HepG2 (cell line): Measurements from ENCODE around the gene TRIM72. TPM values are rescaled to one million over a fixed set of nuclear protein-coding genes. Genes with fewer than 3 reads are reported as not detected.

Source experiments
- NFIC ChIP-seq: IDR thresholded peaks from 2 replicates; pipeline ENCODE4 v1.6.1; 2012; ENCODE audit warnings: mild to moderate bottlenecking, low read length, inconsistent platforms
- RBM39 ChIP-seq: fragments of 200-400 bp; formaldehyde crosslinking; IDR thresholded peaks from one replicate; pipeline ENCODE4 v1.6.1; 2018; ENCODE audit warnings: antibody characterized with exemption, mild to moderate bottlenecking, low read depth, low read length; ENCODE audit not compliant: poor library complexity, severe bottlenecking
- U2AF1 ChIP-seq: fragments of 200-400 bp; formaldehyde crosslinking; optimal IDR thresholded peaks from 2 replicates; pipeline ENCODE3; 2017; ENCODE audit warnings: mild to moderate bottlenecking, low read depth, low read length
- ZNF124 ChIP-seq: sonication (generic); formaldehyde crosslinking; IDR thresholded peaks from 2 replicates; pipeline ENCODE4 v1.4.0; 2020; ENCODE audit warnings: missing genetic modification reagents
- ZNF329 ChIP-seq: sonication (generic); formaldehyde crosslinking; IDR thresholded peaks from 2 replicates; pipeline ENCODE4 v1.9.0; 2021; ENCODE audit warnings: low read depth, mild to moderate bottlenecking, missing genetic modification reagents
- ZNF468 ChIP-seq: sonication (generic); formaldehyde crosslinking; IDR thresholded peaks from 2 replicates; pipeline ENCODE4 v1.8.0; 2022; ENCODE audit warnings: mild to moderate bottlenecking, moderate library complexity, missing genetic modification reagents
- ZNF629 ChIP-seq: sonication (generic); formaldehyde crosslinking; conservative IDR thresholded peaks from 2 replicates; pipeline ENCODE4 v1.5.0; 2020; ENCODE audit warnings: missing genetic modification reagents
- ZNF792 ChIP-seq: IDR thresholded peaks from 2 replicates; pipeline ENCODE4 v1.6.1; 2016
- polyA plus RNA-seq, 8 experiments: library from polyadenylated mRNA; depleted of rRNA in 3 of 8; stranded (reverse) in 7 of 8; unstranded in 1 of 8; fragments of >200 nt; fragmentation: Illumina TruSeq in 4 of 8; extraction: Trizol in 4 of 8; gene quantifications; 2 replicates each; pipeline versions ENCODE4 v1.2.1 to v1.2.3, GENCODE V29; 2011 to 2016; ENCODE audit warnings: low read depth in 4 of 8, missing spikeins in 1 of 8, mixed read lengths in 1 of 8; ENCODE audit not compliant: insufficient read depth in 1 of 8
- total RNA-seq, 5 experiments: library from RNA; depleted of rRNA; stranded (reverse); fragments of >200 nt; fragmentation: Illumina TruSeq; extraction: Trizol; gene quantifications; 2 replicates each; pipeline ENCODE4 v1.2.3, GENCODE V29; 2016; ENCODE audit warnings: low read depth in 1 of 5
- TF ChIP-seq, protein P1 (sequence below), 2 experiments: IDR thresholded peaks; 2 replicates each; pipeline ENCODE4 v1.6.1; 2011 to 2012; ENCODE audit warnings: low read length in 2 of 2, borderline replicate concordance in 1 of 2, low read depth in 1 of 2, mild to moderate bottlenecking in 1 of 2, moderate library complexity in 1 of 2
- TF ChIP-seq, protein P2 (sequence below): sonication (generic); formaldehyde crosslinking; IDR thresholded peaks from 2 replicates; pipeline ENCODE4 v1.4.0; 2020; ENCODE audit warnings: missing genetic modification reagents, mild to moderate bottlenecking, borderline replicate concordance
- TF ChIP-seq, protein P3 (sequence below): sonication (generic); formaldehyde crosslinking; IDR thresholded peaks from 2 replicates; pipeline ENCODE4 v1.4.0; 2020; ENCODE audit warnings: missing genetic modification reagents
- TF ChIP-seq, protein P4 (sequence below): sonication (generic); formaldehyde crosslinking; IDR thresholded peaks from 2 replicates; pipeline ENCODE4 v1.4.0; 2020; ENCODE audit warnings: missing genetic modification reagents
- TF ChIP-seq, protein P5 (sequence below): sonication (generic); formaldehyde crosslinking; IDR thresholded peaks from 2 replicates; pipeline ENCODE4 v1.4.0; 2020; ENCODE audit warnings: mild to moderate bottlenecking, missing genetic modification reagents, borderline replicate concordance

TRIM72 gene
- total and polyA plus RNA-seq, 2 of the 13 experiments (the other 11 are each of a cell fraction or from before 2014, with no cell fraction given): not detected

DNA sequence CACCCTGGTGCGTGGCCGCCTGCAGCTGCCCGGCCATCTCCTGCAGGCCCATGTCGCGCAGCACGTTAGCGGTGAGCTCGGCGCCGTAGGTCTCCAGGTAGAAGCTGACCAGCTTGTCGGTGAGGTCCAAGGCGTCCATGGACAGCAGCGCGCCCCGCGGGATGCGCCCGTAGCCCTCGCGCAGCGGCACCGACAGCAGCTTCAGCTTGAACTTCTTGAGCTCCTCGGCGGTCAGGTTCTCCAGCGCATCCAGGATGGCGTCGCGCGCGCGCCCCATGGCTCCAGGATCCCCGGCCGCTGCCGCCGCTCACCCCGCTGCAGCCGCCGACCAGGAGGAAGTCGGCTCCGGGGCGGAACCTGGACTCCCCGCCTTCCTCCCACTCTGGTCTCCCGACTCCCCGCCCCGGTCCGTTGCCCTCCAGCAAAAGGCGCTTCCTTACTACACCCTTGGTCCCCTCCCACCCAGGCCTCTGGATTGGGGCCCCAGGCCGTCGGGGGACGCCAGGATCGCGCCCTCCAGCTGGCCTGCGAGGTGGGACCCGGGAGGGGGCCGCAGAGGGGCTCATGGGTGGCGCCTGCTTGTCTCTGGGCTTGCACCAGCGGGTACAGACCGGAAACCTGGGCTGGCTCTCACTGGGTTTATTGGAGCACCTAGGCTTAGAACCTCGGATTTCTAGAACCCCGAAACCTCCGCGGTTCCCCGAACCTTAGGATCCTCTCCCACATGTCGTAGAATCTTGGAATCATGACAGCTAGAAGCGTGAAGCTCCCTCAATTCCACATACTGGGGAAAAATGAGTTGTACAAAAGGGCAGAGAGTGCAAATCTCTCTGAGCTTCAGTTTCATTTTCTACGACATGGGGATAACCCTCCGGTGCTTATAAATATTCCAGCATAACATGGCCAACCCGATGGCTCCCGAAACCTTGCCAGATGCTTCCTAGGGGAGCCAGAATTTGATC is 11.2 kb upstream of the TRIM72 start, which contains the start of gene PYCARD (continued):
- TF ChIP-seq, protein P1, sequence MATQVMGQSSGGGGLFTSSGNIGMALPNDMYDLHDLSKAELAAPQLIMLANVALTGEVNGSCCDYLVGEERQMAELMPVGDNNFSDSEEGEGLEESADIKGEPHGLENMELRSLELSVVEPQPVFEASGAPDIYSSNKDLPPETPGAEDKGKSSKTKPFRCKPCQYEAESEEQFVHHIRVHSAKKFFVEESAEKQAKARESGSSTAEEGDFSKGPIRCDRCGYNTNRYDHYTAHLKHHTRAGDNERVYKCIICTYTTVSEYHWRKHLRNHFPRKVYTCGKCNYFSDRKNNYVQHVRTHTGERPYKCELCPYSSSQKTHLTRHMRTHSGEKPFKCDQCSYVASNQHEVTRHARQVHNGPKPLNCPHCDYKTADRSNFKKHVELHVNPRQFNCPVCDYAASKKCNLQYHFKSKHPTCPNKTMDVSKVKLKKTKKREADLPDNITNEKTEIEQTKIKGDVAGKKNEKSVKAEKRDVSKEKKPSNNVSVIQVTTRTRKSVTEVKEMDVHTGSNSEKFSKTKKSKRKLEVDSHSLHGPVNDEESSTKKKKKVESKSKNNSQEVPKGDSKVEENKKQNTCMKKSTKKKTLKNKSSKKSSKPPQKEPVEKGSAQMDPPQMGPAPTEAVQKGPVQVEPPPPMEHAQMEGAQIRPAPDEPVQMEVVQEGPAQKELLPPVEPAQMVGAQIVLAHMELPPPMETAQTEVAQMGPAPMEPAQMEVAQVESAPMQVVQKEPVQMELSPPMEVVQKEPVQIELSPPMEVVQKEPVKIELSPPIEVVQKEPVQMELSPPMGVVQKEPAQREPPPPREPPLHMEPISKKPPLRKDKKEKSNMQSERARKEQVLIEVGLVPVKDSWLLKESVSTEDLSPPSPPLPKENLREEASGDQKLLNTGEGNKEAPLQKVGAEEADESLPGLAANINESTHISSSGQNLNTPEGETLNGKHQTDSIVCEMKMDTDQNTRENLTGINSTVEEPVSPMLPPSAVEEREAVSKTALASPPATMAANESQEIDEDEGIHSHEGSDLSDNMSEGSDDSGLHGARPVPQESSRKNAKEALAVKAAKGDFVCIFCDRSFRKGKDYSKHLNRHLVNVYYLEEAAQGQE (IDR thresholded peaks at IDR 0.05; ENCODE audit: borderline replicate concordance in 1 of 2, low read depth in 1 of 2, low read length in 2 of 2): no peak
- TF ChIP-seq U2AF1 (no peak), NFIC (no peak), RBM39 (no peak), ZNF792 (CRISPR knock-in tag) (no peak), ZNF629 (CRISPR knock-in tag) (no peak), ZNF124 (CRISPR knock-in tag) (no peak), ZNF468 (no peak), ZNF329 (CRISPR knock-in tag) (no peak)
- TF ChIP-seq, protein P2, sequence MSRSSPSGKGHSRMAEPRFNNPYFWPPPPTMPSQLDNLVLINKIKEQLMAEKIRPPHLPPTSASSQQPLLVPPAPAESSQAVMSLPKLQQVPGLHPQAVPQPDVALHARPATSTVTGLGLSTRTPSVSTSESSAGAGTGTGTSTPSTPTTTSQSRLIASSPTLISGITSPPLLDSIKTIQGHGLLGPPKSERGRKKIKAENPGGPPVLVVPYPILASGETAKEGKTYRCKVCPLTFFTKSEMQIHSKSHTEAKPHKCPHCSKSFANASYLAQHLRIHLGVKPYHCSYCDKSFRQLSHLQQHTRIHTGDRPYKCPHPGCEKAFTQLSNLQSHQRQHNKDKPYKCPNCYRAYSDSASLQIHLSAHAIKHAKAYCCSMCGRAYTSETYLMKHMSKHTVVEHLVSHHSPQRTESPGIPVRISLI: no peak
- TF ChIP-seq, protein P3, sequence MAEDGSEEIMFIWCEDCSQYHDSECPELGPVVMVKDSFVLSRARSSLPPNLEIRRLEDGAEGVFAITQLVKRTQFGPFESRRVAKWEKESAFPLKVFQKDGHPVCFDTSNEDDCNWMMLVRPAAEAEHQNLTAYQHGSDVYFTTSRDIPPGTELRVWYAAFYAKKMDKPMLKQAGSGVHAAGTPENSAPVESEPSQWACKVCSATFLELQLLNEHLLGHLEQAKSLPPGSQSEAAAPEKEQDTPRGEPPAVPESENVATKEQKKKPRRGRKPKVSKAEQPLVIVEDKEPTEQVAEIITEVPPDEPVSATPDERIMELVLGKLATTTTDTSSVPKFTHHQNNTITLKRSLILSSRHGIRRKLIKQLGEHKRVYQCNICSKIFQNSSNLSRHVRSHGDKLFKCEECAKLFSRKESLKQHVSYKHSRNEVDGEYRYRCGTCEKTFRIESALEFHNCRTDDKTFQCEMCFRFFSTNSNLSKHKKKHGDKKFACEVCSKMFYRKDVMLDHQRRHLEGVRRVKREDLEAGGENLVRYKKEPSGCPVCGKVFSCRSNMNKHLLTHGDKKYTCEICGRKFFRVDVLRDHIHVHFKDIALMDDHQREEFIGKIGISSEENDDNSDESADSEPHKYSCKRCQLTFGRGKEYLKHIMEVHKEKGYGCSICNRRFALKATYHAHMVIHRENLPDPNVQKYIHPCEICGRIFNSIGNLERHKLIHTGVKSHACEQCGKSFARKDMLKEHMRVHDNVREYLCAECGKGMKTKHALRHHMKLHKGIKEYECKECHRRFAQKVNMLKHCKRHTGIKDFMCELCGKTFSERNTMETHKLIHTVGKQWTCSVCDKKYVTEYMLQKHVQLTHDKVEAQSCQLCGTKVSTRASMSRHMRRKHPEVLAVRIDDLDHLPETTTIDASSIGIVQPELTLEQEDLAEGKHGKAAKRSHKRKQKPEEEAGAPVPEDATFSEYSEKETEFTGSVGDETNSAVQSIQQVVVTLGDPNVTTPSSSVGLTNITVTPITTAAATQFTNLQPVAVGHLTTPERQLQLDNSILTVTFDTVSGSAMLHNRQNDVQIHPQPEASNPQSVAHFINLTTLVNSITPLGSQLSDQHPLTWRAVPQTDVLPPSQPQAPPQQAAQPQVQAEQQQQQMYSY (CRISPR knock-in tag): no peak; the same call in 1 of the 2 replicates
- TF ChIP-seq, protein P4, sequence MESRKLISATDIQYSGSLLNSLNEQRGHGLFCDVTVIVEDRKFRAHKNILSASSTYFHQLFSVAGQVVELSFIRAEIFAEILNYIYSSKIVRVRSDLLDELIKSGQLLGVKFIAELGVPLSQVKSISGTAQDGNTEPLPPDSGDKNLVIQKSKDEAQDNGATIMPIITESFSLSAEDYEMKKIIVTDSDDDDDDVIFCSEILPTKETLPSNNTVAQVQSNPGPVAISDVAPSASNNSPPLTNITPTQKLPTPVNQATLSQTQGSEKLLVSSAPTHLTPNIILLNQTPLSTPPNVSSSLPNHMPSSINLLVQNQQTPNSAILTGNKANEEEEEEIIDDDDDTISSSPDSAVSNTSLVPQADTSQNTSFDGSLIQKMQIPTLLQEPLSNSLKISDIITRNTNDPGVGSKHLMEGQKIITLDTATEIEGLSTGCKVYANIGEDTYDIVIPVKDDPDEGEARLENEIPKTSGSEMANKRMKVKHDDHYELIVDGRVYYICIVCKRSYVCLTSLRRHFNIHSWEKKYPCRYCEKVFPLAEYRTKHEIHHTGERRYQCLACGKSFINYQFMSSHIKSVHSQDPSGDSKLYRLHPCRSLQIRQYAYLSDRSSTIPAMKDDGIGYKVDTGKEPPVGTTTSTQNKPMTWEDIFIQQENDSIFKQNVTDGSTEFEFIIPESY (CRISPR knock-in tag): no peak
- TF ChIP-seq, protein P5, sequence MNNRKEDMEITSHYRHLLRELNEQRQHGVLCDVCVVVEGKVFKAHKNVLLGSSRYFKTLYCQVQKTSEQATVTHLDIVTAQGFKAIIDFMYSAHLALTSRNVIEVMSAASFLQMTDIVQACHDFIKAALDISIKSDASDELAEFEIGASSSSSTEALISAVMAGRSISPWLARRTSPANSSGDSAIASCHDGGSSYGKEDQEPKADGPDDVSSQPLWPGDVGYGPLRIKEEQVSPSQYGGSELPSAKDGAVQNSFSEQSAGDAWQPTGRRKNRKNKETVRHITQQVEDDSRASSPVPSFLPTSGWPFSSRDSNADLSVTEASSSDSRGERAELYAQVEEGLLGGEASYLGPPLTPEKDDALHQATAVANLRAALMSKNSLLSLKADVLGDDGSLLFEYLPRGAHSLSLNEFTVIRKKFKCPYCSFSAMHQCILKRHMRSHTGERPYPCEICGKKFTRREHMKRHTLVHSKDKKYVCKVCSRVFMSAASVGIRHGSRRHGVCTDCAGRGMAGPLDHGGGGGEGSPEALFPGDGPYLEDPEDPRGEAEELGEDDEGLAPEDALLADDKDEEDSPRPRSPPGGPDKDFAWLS (CRISPR knock-in tag): no peak
